C4-2B (cell line): ENCODE data around the gene KLHDC4.
"Not testable (repeated sequence)": the region's sequence is repeated elsewhere in the genome, so short reads cannot be mapped to it uniquely, and the experiment has no call there.

ENCODE experiments used
- H3K27ac ChIP-seq: fragments of 450-650 bp; 2 replicates; pipeline ENCODE4 v1.5.1; 2017
- CTCF ChIP-seq: fragments of 450-650 bp; conservative IDR thresholded peaks from 2 replicates; pipeline ENCODE4 v1.5.1; 2017; ENCODE audit warnings: mild to moderate bottlenecking
- ZFX ChIP-seq: fragments of 450-650 bp; IDR thresholded peaks from 2 replicates; pipeline ENCODE4 v1.6.1; 2017

KLHDC4 gene

GRCh38 chr16:87720446-87720845 is 45.3 kb downstream of the KLHDC4 start:
- TF ChIP-seq ZFX (no peak), CTCF (no peak)
- H3K27ac ChIP-seq, result no peak overlapping the region

- not testable (repeated sequence) for H3K27ac ChIP-seq
These were observed 47.0 kb downstream of the KLHDC4 start for GRCh38 chr16:87718831-87719230.

GRCh38 chr16:87715658-87716057 is 50.1 kb downstream of the KLHDC4 start:
- no peak overlapping the region for H3K27ac ChIP-seq
- TF ChIP-seq ZFX (no peak), CTCF (no peak)

GRCh38 chr16:87715231-87715630 is 50.6 kb downstream of the KLHDC4 start:
- TF ChIP-seq ZFX, result no peak
- H3K27ac ChIP-seq, result no peak overlapping the region

- H3K27ac ChIP-seq, result no peak overlapping the region
- TF ChIP-seq ZFX (no peak), CTCF (no peak)
These were observed 52.1 kb downstream of the KLHDC4 start for GRCh38 chr16:87713451-87714229.

GRCh38 chr16:87712184-87712762 is 53.5 kb downstream of the KLHDC4 start:
- TF ChIP-seq CTCF (no peak), ZFX (no peak)
- H3K27ac ChIP-seq, result no peak overlapping the region

GRCh38 chr16:87710887-87711286 is 54.9 kb downstream of the KLHDC4 start:
- no peak overlapping the region for H3K27ac ChIP-seq
- no peak for TF ChIP-seq ZFX
- TF ChIP-seq CTCF, result no peak

GRCh38 chr16:87709677-87710076 is 56.1 kb downstream of the KLHDC4 start:
- no peak for TF ChIP-seq ZFX
- no peak for TF ChIP-seq CTCF
- no peak overlapping the region for H3K27ac ChIP-seq
